Panc1 (cell line): ENCODE results near the gene NUDT22.

Source experiments
- CTCF ChIP-seq: fragments of 450-650 bp; IDR thresholded peaks from 2 replicates; pipeline ENCODE4 v1.5.1; 2017; ENCODE audit warnings: mild to moderate bottlenecking
- REST ChIP-seq, 2 experiments: IDR thresholded peaks; 2 replicates each; pipeline ENCODE4 v1.6.1; 2011 to 2012; ENCODE audit warnings: low read depth in 2 of 2, control low read depth in 1 of 2, low read length in 1 of 2, mild to moderate bottlenecking in 1 of 2, moderate library complexity in 1 of 2; ENCODE audit not compliant: insufficient read depth in 1 of 2

- TF ChIP-seq CTCF (no peak), REST (IDR thresholded peaks at IDR 0.05; ENCODE audit: insufficient read depth in 1 of 2, low read depth in 2 of 2, low read length in 1 of 2) (no peak)
Measured at GRCh38 chr11:64216879-64217278, 9.2 kb upstream of the NUDT22 start.
